Heart right ventricle (tissue), 16 donors: ENCODE data around the gene TSPAN17. TPM values are rescaled to one million over a fixed set of nuclear protein-coding genes. Genes with fewer than 3 reads are reported as not detected.

Experiments
- ATAC-seq, 8 donors: fragments of 200-7000 bp; cut with Tn5 transposase; one replicate each; pipeline ENCODE4 v1.9.1; 2020; ENCODE audit warnings: mild to moderate bottlenecking in 8 of 8, moderate library complexity in 8 of 8, moderate number of reproducible peaks in 1 of 8
- DNase-seq, 2 donors: peaks; one replicate each; pipeline ENCODE4 v3.0.0-alpha.2; 2020
- H3K27ac ChIP-seq, 10 donors: fragments of 200-600 bp; sonication (generic) in 2 of 10; one replicate each; pipeline versions ENCODE4 v1.5.0 to v1.8.0; 2020 to 2022; ENCODE audit warnings: mild to moderate bottlenecking in 3 of 10
- H3K27me3 ChIP-seq, 7 donors: fragments of 200-600 bp; one replicate each; pipeline ENCODE4 v1.8.0; 2021 to 2022; ENCODE audit warnings: mild to moderate bottlenecking in 2 of 7
- H3K36me3 ChIP-seq, 9 donors: fragments of 200-600 bp; sonication (generic) in 1 of 9; one replicate each; pipeline versions ENCODE4 v1.5.0 to v1.8.0; 2020 to 2022; ENCODE audit warnings: mild to moderate bottlenecking in 2 of 9
- H3K4me1 ChIP-seq, 9 donors: fragments of 200-600 bp; sonication (generic) in 1 of 9; one replicate each; pipeline versions ENCODE4 v1.5.0 to v1.8.0; 2020 to 2022; ENCODE audit warnings: mild to moderate bottlenecking in 4 of 9
- H3K4me3 ChIP-seq, 10 donors: fragments of 200-600 bp; sonication (generic) in 2 of 10; one replicate each; pipeline versions ENCODE4 v1.5.0 to v1.8.0; 2020 to 2022; ENCODE audit warnings: mild to moderate bottlenecking in 7 of 10, moderate library complexity in 2 of 10
- H3K9me3 ChIP-seq, 11 donors: fragments of 200-600 bp in 10 of 11; sonication (generic) in 2 of 11; one replicate each; pipeline versions ENCODE4 v1.5.0 to v1.8.0; 2013 to 2022; ENCODE audit warnings: mild to moderate bottlenecking in 2 of 11, control low read depth in 1 of 11, moderate library complexity in 1 of 11
- CTCF ChIP-seq, 9 donors: fragments of 200-600 bp; sonication (generic) in 2 of 9; IDR thresholded peaks; one replicate each; pipeline versions ENCODE4 v1.5.0 to v1.8.0; 2021 to 2022; ENCODE audit warnings: antibody characterized with exemption in 9 of 9, mild to moderate bottlenecking in 5 of 9, moderate library complexity in 1 of 9
- WGBS, 2 donors: extraction: QIAGEN DNeasy Blood & Tissue Kit; methylation state at CpG; one replicate each; pipeline ENCODE4 v1.1.7; 2013; ENCODE audit warnings: inconsistent platforms in 1 of 2; 5-methylcytosine and 5-hydroxymethylcytosine counted together
- intact Hi-C, 10 donors: fragments of 100-400 bp; cut with DNase I; formaldehyde crosslinking; loops; one replicate each; pipeline versions ENCODE4 v1.11.1 to v1.14.2; 2022
- polyA plus RNA-seq, 2 donors: library from polyadenylated mRNA; stranded (reverse); fragments of 200-250 nt; gene quantifications; one replicate each; pipeline ENCODE4 v1.2.3, GENCODE V29; 2013
- total RNA-seq, 10 donors: library from RNA; stranded (reverse); fragmentation: NEBNext Ultra II Directional in 3 of 10; extraction: Animal tissue kit (Norgen Biotek cat#: 25700) in 3 of 10; gene quantifications; one replicate each; pipeline versions ENCODE4 v1.2.1 to v1.2.4, GENCODE V29; 2021 to 2023
- donor health status: Arrhythmogenic right ventricular cardiomyopathy.
- donor health status: ischemic (EF 13 %, LVEDD 7.1; RV severe dilation, severe dysfunction).
- donor health status: healthy with polysubstance abuse.
- donor health status: DM: no; HTN: yes; CAD: no.
- donor health status: DM: no; HTN: no; CAD: no.
- donor health status: ischemic (EF 25% LVEDD 6.9; RV normal size, moderate dysfunction).
- donor health status: ischemic (EF 25% LVEDD 5.7; RV mildly dilated, moderate dysfunction).
- donor health status: healthy.
- donor health status: DM: yes; HTN: yes; CAD: no.
- donor health status: Ischemic cardiomyopathy.
- donor health status: ischemic (EF 35%, LVEDD 5.7; RV mildly dilated, moderate dysfunction).
- donor health status: nonischemic (EF 11% LVEDD 7.7; RV severe dilation, severe dysfunction).
- donor health status: DM: yes; HTN: yes; CAD: no.
- donor health status: PGD.
- donor health status: ischemic (EF 29% LVEDD 5.4; RV normal size, mild dysfunction).
- donor health status: nonischemic (EF 23%, LVEDD 6.1; RV moderate dilation, normal function).

TSPAN17 gene
- total and polyA plus RNA-seq, 12 donors, result 13.2 to 48.3 (median 27.3) TPM

DNA sequence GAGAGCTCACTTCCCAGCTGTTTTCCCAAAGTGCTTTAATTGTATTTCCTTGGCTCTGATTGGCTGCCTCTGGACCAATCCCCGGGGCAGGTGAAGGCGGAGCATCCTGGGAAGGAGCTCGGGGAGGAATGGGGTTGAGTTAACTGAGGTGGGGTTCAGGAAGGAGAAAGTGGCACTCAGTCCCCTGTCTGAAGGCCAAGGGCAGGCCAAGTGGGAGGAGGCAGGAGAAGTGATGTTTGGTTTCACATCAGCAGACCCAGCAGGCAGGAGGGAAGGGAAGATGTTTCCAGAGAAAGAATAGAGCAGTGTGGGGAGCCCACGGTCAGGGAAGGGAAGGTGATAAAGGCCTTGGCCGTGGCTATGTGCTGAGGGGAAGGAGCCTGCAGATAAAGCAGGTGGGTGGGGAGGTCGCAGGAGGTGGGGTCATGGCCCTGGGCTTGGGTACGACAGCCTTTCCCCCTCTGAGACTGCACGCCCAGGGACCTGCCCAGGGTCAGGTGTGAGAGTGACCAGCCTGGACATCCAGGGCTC, 3.1 kb downstream of the TSPAN17 start:
- H3K27me3 ChIP-seq, result no peaks in the 10 kb centered on the region
- WGBS, 2 donors, result 75 to 76% methylated on average over 8 of the region's 8 CpGs
- intact Hi-C loops, result loop anchor here in 1 of 10 donors (10.0 kb wide), 1 partner anchor 164 kb away; the partner anchor contains the start of gene UNC5A
- no peak overlapping the region for H3K27ac ChIP-seq
- H3K4me3 ChIP-seq, result no peak overlapping the region
- DNase-seq (no peak), ATAC-seq (no peak)
- H3K36me3 ChIP-seq, result peaks cover 0 to 34% (median 19%) of the 10 kb centered on the region in 9 donors
- no peak for TF ChIP-seq CTCF (IDR thresholded peaks at IDR 0.05)
- H3K4me1 ChIP-seq, result peaks cover 10 to 33% (median 20%) of the 10 kb centered on the region in 9 donors
- no peaks in the 10 kb centered on the region for H3K9me3 ChIP-seq

- peaks cover 0 to 45% (median 19%) of the 10 kb centered on the region in 9 donors for H3K36me3 ChIP-seq
- DNase-seq (no peak), ATAC-seq (no peak)
- no peak overlapping the region for H3K27ac ChIP-seq
- H3K4me3 ChIP-seq, result no peak overlapping the region
- TF ChIP-seq CTCF (IDR thresholded peaks at IDR 0.05), result no peak
- H3K4me1 ChIP-seq, result peaks cover 10 to 30% (median 17%) of the 10 kb centered on the region in 9 donors
- H3K27me3 ChIP-seq, result no peaks in the 10 kb centered on the region
- no peaks in the 10 kb centered on the region for H3K9me3 ChIP-seq
- intact Hi-C loops, result loop anchor here in 1 of 10 donors (10.0 kb wide), 1 partner anchor 163 kb away; the partner anchor contains the start of gene UNC5A
- WGBS, 2 donors, result 89 to 92% methylated on average over 17 of the region's 17 CpGs
Measured at GRCh38 chr5:176651472-176651980, 4.2 kb downstream of the TSPAN17 start.

DNA sequence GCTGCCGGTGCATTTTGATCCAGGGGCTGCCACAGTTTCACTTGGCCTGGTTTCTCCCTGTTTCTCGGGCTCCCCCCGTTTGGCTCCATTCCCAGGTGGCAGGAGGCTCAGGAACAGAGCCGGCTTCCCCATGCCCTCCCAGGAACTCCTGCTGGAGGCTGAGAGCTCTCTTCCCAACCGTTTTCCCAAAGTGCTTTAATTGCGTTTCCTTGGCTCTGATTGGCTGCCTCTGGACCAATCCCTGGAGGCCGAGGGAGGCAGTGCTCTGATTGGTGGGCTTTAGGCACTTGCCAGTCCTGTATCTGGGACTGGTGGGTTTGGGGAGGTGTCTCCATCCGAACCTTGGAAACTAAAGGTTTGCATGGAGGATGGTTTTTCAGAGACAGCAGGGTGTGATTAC, 4.9 kb downstream of the TSPAN17 start:
- H3K36me3 ChIP-seq, result peaks cover 0 to 51% (median 19%) of the 10 kb centered on the region in 9 donors
- H3K4me3 ChIP-seq, result no peak overlapping the region

More for the DNA sequence above, 4.9 kb downstream of the TSPAN17 start:
- no peak for ATAC-seq
- TF ChIP-seq CTCF (IDR thresholded peaks at IDR 0.05), result no peak
- Histone ChIP-seq H3K27ac (no peak overlapping the region), H3K27me3 (no peaks in the 10 kb centered on the region), H3K4me1 (peaks cover 10 to 27% (median 14%) of the 10 kb centered on the region in 9 donors), H3K9me3 (no peaks in the 10 kb centered on the region)
- no peak for DNase-seq
- 70% methylated on average over 8 of the region's 8 CpGs for WGBS, 2 donors
- intact Hi-C loops, result loop anchor here in 1 of 10 donors (10.0 kb wide), 1 partner anchor 163 kb away; the partner anchor contains the start of gene UNC5A
